ENCODE data around the gene LIPC.

DNA sequence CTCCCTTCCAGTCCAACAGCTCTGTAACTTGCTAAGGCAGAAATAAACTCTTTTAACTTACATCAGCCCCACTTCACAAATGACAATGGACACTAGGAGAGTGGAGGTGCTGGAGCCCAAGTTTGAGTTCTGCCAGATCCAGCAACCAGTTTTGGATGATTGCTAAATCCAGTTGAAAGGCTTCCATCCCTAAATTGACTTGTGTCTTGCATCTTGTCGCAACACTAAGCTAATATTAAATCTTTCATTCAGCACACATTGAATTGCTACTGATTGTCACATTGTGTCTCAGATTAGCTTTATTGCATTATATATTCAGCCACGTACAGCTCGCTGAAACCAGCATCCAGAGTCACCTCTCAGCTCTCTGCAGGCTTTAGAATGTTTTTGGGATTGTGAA is 41.7 kb upstream of the LIPC start:
- TF ChIP-seq POLR2A (IDR thresholded peaks at IDR 0.05) (no peak), CTCF (IDR thresholded peaks at IDR 0.05) (no peak)
